PFSK-1 (cell line): ENCODE results near the gene SCAMP3.

ENCODE experiments used
- FOXP2 ChIP-seq: optimal IDR thresholded peaks from 2 replicates; pipeline ENCODE3; 2011; ENCODE audit warnings: borderline replicate concordance, control low read depth, inconsistent platforms; ENCODE audit not compliant: insufficient read depth; ENCODE audit errors: extremely low read length, extremely low read depth
- POLR2AphosphoS5 ChIP-seq: IDR thresholded peaks from 2 replicates; pipeline ENCODE4 v1.6.1; 2012; ENCODE audit warnings: low read depth, mild to moderate bottlenecking, control low read depth, low read length, moderate library complexity
- SIN3A ChIP-seq: IDR thresholded peaks from 2 replicates; pipeline ENCODE4 v1.6.1; 2012; ENCODE audit warnings: mild to moderate bottlenecking, low read length, moderate library complexity, borderline replicate concordance; ENCODE audit not compliant: insufficient read depth
- TAF1 ChIP-seq: IDR thresholded peaks from 2 replicates; pipeline ENCODE4 v1.6.1; 2012; ENCODE audit warnings: low read length, control low read depth, borderline replicate concordance; ENCODE audit not compliant: insufficient read depth

GRCh38 chr1:155254714-155255242, 7.4 kb downstream of the SCAMP3 start:
- TF ChIP-seq TAF1 (no peak), POLR2AphosphoS5 (no peak), FOXP2 (no peak), SIN3A (no peak)
